NK-92 treated with Interleukin-12 subunit alpha and Interleukin-12 subunit beta, amount 100 ng/mL, for 24 hours (cell line): ENCODE data around the gene PDXP.
"Not testable (repeated sequence)": the region's sequence is repeated elsewhere in the genome, so short reads cannot be mapped to it uniquely, and the experiment has no call there.

Experiments
- DNase-seq: peaks from one replicate; lab custom pipeline; 2025; lab: John Stamatoyannopoulos, UW

Gene PDXP

DNA sequence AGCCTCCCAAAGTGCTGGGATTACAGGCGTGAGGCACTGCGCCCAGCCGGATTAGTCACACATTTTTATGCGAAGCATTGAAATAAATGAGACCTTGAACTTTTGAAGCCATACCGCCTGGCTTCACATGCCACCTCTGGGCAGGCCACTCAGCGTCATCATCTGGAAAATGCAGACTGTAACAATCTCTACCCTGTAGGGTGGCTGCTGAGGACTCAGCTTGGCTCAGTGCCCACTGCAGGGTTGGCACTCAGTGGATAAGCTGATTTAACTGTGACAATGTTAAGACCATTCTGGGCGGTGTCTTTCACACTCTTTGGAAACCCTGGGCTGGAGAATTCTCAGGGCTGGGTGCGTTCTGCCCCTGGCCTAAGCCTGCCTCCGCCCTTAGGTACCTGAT, 10.6 kb upstream of the PDXP start:
- DNase-seq, result no peak

DNA sequence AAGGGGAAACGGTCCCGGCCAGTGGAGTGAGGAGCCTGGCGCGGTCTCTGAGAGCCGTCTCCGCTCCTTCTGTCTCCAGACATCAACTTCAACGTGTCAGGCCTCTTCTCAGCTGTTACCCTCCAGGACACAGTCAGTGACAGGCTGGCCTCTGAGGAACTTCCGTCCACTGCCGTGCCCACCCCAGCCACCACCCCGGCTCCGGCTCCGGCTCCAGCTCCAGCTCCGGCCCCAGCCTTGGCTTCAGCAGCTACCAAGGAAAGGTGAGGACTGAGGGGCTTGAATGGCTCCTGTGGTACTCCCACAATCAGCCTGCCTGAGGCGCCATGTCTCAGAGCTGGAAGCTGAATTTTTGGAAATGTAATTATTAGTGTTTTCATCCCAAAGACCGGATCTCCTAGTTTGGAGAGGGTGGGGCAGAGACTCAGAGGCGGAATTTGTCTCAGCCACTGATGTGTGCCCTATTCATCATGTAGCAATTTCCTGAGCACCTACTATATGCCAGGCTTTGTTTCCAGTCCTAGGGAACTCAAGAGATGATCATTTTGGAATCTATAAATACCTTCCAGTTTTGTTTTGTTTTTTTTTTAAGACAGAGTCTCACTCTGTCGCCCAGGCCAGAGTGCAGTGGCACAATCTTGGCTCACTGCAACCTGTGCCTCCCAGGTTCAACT, 7.9 kb upstream of the PDXP start:
- DNase-seq, result no peak

GRCh38 chr22:37654563-37655251, 3.8 kb upstream of the PDXP start:
- DNase-seq, result no peak

GRCh38 chr22:37655252-37655563, 3.3 kb upstream of the PDXP start:
- DNase-seq, result no peak

- not testable (repeated sequence) for DNase-seq
Measured at GRCh38 chr22:37656583-37656982, 1.9 kb upstream of the PDXP start.

- no peak for DNase-seq
Measured at GRCh38 chr22:37657590-37658132, 862 bp upstream of the PDXP start.

DNA sequence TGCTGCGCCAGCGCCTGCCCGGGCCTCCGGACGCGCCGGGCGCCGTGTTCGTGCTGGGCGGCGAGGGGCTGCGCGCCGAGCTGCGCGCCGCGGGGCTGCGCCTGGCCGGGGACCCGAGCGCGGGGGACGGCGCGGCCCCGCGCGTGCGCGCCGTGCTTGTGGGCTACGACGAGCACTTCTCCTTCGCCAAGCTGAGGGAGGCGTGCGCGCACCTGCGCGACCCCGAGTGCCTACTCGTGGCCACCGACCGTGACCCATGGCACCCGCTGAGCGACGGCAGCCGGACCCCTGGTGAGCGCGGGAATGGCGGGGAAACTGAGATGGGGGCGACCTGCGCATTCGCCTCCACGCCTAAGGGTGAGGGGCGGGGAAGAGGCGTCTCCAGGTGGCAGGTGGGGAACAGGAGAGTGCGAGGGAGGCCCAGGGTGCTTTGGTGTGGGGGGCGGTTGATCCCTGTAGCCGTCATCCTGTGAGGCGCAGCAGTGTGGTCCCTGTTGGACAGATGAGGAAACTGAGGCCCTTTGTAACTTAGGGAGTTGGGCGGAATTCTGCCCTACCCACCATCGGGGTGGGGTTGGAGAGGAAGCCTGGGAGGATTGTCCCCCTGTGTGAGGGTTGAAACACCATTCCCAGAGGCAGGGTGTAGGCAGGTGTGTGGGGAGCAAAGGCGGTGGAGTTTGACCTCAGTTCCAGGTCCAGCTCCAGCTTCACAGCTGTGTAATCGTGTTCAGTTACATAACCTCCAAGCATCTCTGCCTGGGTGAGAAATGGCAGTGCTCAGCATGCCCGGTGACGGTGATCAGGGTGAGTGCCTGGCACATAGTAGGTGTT, 758 bp downstream of the PDXP start:
- DNase-seq, result no peak

GRCh38 chr22:37659897-37660708, 1.6 kb downstream of the PDXP start:
- DNase-seq, result no peak

GRCh38 chr22:37660709-37661045, 2.2 kb downstream of the PDXP start:
- DNase-seq, result no peak

GRCh38 chr22:37661160-37661924, 2.8 kb downstream of the PDXP start:
- DNase-seq, result no peak

GRCh38 chr22:37662039-37662438, 3.5 kb downstream of the PDXP start:
- no peak for DNase-seq

DNA sequence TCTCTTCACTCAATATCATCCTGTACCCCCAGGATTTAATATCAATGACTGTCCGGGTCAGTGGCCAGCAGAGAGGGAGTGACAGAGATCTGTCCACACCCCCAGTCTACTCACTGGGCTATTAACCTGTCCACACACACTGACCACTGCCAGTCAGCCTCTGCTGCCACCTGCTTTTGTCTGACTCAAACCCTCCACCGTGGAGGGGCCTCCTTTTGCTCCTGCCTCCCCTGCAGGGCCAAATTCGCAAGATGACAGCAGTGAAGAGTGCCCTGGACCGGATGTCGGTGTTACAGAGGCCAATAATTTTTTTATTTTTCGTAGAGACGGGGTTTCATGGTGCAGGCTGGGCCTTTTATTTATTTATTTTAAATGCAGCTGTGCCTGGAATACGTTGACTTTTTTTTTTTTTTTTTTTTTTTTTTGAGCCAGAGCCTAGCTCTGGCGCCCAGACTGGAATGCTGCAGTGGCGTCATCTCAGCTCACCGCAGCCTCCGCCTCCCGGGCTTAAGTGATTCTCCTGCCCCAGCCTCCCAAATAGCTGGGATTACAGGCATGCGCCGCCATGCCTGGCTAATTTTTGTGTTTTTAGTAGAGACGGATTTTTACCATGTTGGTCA, 5.1 kb downstream of the PDXP start:
- DNase-seq, result no peak

- no peak for DNase-seq
Measured at GRCh38 chr22:37664249-37665101, 6.0 kb downstream of the PDXP start.

GRCh38 chr22:37665487-37665886, 7.0 kb downstream of the PDXP start:
- DNase-seq, result no peak

DNA sequence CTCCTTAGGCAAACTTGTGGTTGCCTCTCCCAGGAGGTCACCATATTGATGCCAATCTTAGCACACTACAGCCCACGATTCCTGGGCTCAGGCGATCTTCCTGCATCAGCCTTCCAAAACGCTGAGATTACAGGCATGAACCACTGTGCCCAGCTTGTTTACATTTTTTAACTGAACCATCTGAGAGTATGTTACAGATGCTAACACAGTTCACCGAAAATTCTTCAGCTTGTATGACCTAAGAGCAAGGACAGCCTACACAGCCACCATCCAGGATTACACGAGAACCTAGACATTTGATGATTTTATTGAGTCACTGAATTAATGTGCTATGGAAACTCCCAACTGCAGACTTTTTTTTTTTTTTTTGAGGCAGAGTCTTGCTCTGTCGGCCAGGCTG, 11.1 kb downstream of the PDXP start:
- DNase-seq, result no peak

- DNase-seq, result no peak
Measured at GRCh38 chr22:37672206-37672919, 13.8 kb downstream of the PDXP start.

DNA sequence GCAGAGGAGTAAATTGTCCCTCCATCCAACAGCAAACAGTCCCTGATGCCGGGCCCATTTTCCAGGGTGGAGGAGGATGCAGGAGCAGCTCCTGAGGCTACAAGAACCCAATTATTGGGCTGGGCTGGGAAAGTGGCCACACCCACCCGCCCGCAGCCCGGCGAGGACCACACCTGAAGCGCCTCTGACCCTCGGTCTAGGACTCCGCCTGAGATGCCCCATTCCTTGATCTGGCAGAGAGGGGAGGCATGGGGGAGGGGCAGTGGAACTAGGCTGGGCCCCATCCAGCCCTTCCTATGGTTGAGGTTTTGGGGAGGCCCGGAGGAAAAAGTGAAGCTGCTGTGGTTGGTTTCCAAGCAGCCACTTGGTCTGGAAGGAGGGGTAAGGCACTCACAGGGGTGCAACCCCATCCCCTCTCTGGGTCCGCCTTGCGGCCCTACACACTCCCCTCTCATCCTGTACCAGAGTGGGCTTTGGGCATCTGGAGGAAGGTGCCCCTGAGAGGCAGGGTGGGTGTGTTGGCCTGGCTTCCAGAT, 14.5 kb downstream of the PDXP start:
- DNase-seq, result no peak

DNA sequence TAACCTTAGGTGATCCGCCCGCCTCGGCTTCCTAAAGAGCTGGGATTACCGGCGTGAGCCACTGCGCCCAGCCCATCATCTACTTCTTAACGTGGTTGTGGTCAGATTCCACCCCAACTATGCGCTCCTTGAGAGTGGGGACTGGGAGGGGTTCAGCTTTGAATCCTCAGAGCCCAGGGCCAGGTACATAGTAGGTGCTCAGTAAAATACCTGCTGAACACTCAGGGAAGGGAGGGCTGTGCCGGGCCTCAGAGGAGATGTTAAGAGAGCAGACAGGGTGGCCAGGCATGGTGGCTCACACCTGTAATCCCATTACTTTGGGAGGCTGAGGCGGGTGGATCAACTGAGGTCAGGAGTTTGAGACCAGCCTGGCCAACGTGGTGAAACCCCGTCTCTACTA, 15.7 kb downstream of the PDXP start:
- DNase-seq, result no peak
